ENCODE measurements around the gene RGS3. TPM values are rescaled to one million over a fixed set of nuclear protein-coding genes. Genes with fewer than 3 reads are reported as not detected.

RGS3 gene
- total RNA-seq, 2 experiments from 2014 or later, result 68.9 to 77.2 TPM

- Mint-ChIP-seq H3K27ac (peak overlapping the region; percentile 79), H3K4me3 (no peak overlapping the region), H3K36me3 (ENCODE audit: low read depth) (peaks cover 3% of the 10 kb centered on the region), H3K27me3 (ENCODE audit: low read depth) (no peaks in the 10 kb centered on the region), H3K4me1 (ENCODE audit: low read depth) (peaks cover 26% of the 10 kb centered on the region), H3K9me3 (ENCODE audit: insufficient read depth) (no peaks in the 10 kb centered on the region)
- no peak for DNase-seq
- ChIA-PET POLR2A (interaction anchor here (1.1 kb wide), 2 partner anchors 18 to 43 kb away, joined by 3 to 4 read pairs; no protein-coding TSS in a partner anchor), CTCF (interaction anchor here (0.8 to 1.2 kb wide), 3 partner anchors 23 to 105 kb away, joined by 3 read pairs; no protein-coding TSS in a partner anchor)
- peak; percentile 52 for ATAC-seq
Measured at GRCh38 chr9:113559834-113560800, 96.6 kb downstream of the RGS3 start.

DNA sequence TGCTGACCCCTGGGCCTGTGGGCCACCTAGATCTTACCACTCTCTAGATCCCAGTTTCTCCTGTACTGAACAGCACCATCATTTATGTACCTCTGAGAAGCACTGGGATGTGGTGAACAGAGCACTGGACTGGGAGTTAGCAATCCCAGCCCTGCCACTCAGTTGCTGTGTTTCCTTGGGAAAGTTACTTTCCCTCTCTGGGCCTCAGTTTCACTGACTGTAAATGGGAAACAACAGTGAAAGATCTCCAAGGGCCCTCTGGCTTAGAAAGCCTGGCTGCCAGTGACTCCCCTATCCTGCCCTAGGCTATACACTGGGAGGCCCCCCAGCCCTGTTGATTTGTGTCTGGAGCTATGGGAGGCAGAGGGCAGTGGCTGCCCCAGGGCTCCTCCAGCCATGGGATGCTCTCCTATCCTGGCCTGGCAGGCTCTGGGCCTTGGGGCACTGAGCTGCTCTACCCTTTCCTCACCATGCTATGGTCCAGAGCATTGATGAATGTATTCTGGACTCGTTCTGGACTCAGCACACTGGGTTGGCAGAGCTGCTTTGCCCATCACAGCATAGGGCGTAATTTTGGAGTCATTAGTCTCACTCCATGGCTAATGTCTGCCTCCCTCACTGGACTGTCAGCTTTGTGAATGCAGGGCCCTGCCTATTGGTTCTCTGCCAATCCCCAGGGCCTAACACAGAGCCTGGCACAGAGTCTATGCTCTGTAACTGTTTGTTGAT lies 99.3 kb downstream of the RGS3 start:
- Mint-ChIP-seq H3K9me3 (ENCODE audit: insufficient read depth) (no peaks in the 10 kb centered on the region), H3K36me3 (ENCODE audit: low read depth) (peaks cover 4% of the 10 kb centered on the region), H3K4me3 (no peak overlapping the region), H3K4me1 (ENCODE audit: low read depth) (peaks cover 31% of the 10 kb centered on the region), H3K27ac (peak overlapping the region; percentile 70), H3K27me3 (ENCODE audit: low read depth) (no peaks in the 10 kb centered on the region)
- CTCF ChIA-PET, result interaction anchor here (1.8 kb wide), 1 partner anchor 16 kb away, joined by 7 read pairs; no protein-coding TSS in a partner anchor
- DNase-seq, result no peak
- POLR2A ChIA-PET, result no interaction called here
- no peak for ATAC-seq

DNA sequence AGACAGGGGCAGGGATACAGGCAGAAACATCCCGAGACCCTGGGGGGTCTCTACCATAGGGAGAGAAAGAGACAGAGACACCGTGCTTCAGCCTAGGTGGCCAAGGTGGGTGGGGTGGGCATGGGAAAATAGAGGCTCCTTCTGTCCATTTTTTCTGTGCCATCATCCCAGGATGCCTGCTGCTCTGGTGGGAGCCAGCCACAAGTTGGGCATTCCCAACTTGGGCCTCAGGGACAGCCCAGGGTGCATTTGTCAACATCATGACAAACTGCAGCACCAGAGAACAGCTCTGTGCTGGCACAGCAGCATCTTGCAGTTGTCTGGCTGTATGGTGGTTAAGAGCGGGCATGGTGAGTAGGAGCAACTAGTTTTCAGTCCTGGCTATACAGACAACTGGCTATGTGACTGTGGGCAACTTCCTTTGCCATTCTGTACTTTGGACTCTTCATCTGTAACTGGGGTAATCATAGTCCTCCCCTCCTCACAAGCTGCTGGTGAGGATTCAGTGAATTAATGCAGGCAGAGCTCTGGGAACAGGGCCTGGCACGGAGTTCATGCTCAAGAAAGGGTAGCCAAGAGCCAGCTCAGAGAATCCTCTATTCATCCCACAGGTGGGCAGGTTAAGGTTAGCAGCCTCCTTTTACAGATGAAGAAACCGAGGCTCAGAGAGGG lies 100.4 kb downstream of the RGS3 start:
- Mint-ChIP-seq H3K4me1 (ENCODE audit: low read depth) (peaks cover 28% of the 10 kb centered on the region), H3K4me3 (no peak overlapping the region), H3K27ac (peak overlapping the region; percentile 70), H3K27me3 (ENCODE audit: low read depth) (no peaks in the 10 kb centered on the region), H3K36me3 (ENCODE audit: low read depth) (peaks cover 4% of the 10 kb centered on the region), H3K9me3 (ENCODE audit: insufficient read depth) (no peaks in the 10 kb centered on the region)
- ATAC-seq, result no peak
- POLR2A ChIA-PET, result interaction anchor here (1.6 kb wide), 1 partner anchor 14 kb away, joined by 4 read pairs; no protein-coding TSS in a partner anchor
- CTCF ChIA-PET, result interaction anchor here (1.8 kb wide), 1 partner anchor 15 kb away, joined by 7 read pairs; no protein-coding TSS in a partner anchor
- DNase-seq, result no peak

- Mint-ChIP-seq H3K9me3 (ENCODE audit: insufficient read depth) (no peaks in the 10 kb centered on the region), H3K27me3 (ENCODE audit: low read depth) (no peaks in the 10 kb centered on the region), H3K27ac (no peak overlapping the region), H3K36me3 (ENCODE audit: low read depth) (peaks cover 4% of the 10 kb centered on the region), H3K4me1 (ENCODE audit: low read depth) (peaks cover 29% of the 10 kb centered on the region), H3K4me3 (no peak overlapping the region)
- CTCF ChIA-PET, result interaction anchor here (1.8 kb wide), 1 partner anchor 14 kb away, joined by 7 read pairs; no protein-coding TSS in a partner anchor
- DNase-seq, result no peak
- POLR2A ChIA-PET, result interaction anchor here (1.6 kb wide), 1 partner anchor 14 kb away, joined by 4 read pairs; no protein-coding TSS in a partner anchor
- ATAC-seq, result no peak
Measured at GRCh38 chr9:113564498-113565237, 101.1 kb downstream of the RGS3 start.

- CTCF ChIA-PET, result interaction anchor here (1.1 kb wide), 1 partner anchor 115 kb away, joined by 3 read pairs; no protein-coding TSS in a partner anchor
- ATAC-seq, result no peak
- Mint-ChIP-seq H3K4me1 (ENCODE audit: low read depth) (peaks cover 17% of the 10 kb centered on the region), H3K27ac (no peak overlapping the region), H3K36me3 (ENCODE audit: low read depth) (peaks cover 2% of the 10 kb centered on the region), H3K4me3 (no peak overlapping the region), H3K9me3 (ENCODE audit: insufficient read depth) (no peaks in the 10 kb centered on the region), H3K27me3 (ENCODE audit: low read depth) (no peaks in the 10 kb centered on the region)
- POLR2A ChIA-PET, result interaction anchor here (0.6 kb wide), 1 partner anchor 239 kb away, joined by 3 read pairs; no protein-coding TSS in a partner anchor
- no peak for DNase-seq
Measured at GRCh38 chr9:113566016-113566711, 102.6 kb downstream of the RGS3 start.

DNA sequence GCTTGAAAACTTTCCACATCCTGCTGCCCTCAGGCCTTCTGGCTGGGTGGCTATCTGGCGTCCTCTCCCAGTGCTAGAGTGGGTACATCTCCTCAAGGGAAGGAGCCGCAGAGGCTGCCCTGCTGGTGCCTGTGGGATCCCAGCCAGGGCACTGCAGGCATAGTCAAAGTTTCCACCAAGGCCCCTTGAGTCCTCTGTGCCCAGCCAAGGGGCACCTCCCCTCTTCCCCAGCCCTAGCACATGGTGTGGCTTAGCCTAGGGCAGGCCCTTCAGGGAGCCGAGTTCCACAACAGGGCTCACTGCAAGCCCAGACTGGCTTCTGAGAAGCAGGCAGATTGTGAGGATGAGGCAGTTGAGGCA lies 103.2 kb downstream of the RGS3 start:
- Mint-ChIP-seq H3K27me3 (ENCODE audit: low read depth) (no peaks in the 10 kb centered on the region), H3K36me3 (ENCODE audit: low read depth) (peaks cover 2% of the 10 kb centered on the region), H3K27ac (no peak overlapping the region), H3K4me1 (ENCODE audit: low read depth) (peaks cover 15% of the 10 kb centered on the region), H3K4me3 (no peak overlapping the region), H3K9me3 (ENCODE audit: insufficient read depth) (no peaks in the 10 kb centered on the region)
- ChIA-PET CTCF (no interaction called here), POLR2A (no interaction called here)
- no peak for ATAC-seq
- DNase-seq, result no peak

GRCh38 chr9:113567361-113568080 lies 104.0 kb downstream of the RGS3 start:
- no peak for DNase-seq
- peaks cover 2% of the 10 kb centered on the region for H3K36me3 Mint-ChIP-seq (ENCODE audit: low read depth)
- no peaks in the 10 kb centered on the region for H3K9me3 Mint-ChIP-seq (ENCODE audit: insufficient read depth)
- ChIA-PET POLR2A (no interaction called here), CTCF (interaction anchor here (2.3 kb wide), 1 partner anchor 14 kb away, joined by 6 read pairs; no protein-coding TSS in a partner anchor)
- H3K4me1 Mint-ChIP-seq (ENCODE audit: low read depth), result peaks cover 18% of the 10 kb centered on the region
- H3K27me3 Mint-ChIP-seq (ENCODE audit: low read depth), result no peaks in the 10 kb centered on the region
- no peak for ATAC-seq
- H3K4me3 Mint-ChIP-seq, result no peak overlapping the region
- H3K27ac Mint-ChIP-seq, result no peak overlapping the region

DNA sequence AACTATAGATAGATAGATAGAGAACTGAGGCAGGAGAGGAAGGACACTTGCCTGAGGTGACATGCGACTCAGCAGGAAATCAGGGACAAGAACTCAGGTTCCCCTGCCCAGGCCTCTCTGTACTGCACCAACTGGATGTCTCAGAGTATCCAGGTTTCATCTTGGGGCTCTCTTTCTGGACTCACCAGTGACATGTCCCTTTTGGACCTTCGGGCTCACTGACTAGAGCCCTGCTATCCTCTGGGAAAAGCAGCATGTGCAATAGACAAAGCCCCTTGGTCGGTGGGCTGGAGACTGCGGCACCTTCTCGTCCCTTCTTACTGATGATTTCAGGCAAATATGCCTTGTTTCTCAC lies 104.5 kb downstream of the RGS3 start:
- H3K9me3 Mint-ChIP-seq (ENCODE audit: insufficient read depth), result no peaks in the 10 kb centered on the region
- H3K4me1 Mint-ChIP-seq (ENCODE audit: low read depth), result peaks cover 18% of the 10 kb centered on the region
- ChIA-PET POLR2A (no interaction called here), CTCF (interaction anchor here (2.3 kb wide), 1 partner anchor 14 kb away, joined by 6 read pairs; no protein-coding TSS in a partner anchor)
- peaks cover 2% of the 10 kb centered on the region for H3K36me3 Mint-ChIP-seq (ENCODE audit: low read depth)
- H3K27ac Mint-ChIP-seq, result no peak overlapping the region
- no peak overlapping the region for H3K4me3 Mint-ChIP-seq
- no peak for ATAC-seq
- DNase-seq, result no peak
- H3K27me3 Mint-ChIP-seq (ENCODE audit: low read depth), result no peaks in the 10 kb centered on the region

GRCh38 chr9:113568571-113569321 lies 105.2 kb downstream of the RGS3 start:
- no peak for DNase-seq
- ChIA-PET POLR2A (interaction anchor here (1.1 kb wide), 1 partner anchor 10 kb away, joined by 3 read pairs; no protein-coding TSS in a partner anchor), CTCF (interaction anchor here (2.3 kb wide), 1 partner anchor 13 kb away, joined by 6 read pairs; no protein-coding TSS in a partner anchor)
- H3K27ac Mint-ChIP-seq, result peak overlapping the region; percentile 30
- no peaks in the 10 kb centered on the region for H3K27me3 Mint-ChIP-seq (ENCODE audit: low read depth)
- H3K9me3 Mint-ChIP-seq (ENCODE audit: insufficient read depth), result no peaks in the 10 kb centered on the region
- no peak overlapping the region for H3K4me3 Mint-ChIP-seq
- peaks cover 20% of the 10 kb centered on the region for H3K4me1 Mint-ChIP-seq (ENCODE audit: low read depth)
- ATAC-seq, result no peak
- peaks cover 2% of the 10 kb centered on the region for H3K36me3 Mint-ChIP-seq (ENCODE audit: low read depth)

Measured in activated CD8-positive, alpha-beta T cell treated with anti-CD3 and anti-CD28 coated beads, Interleukin-2, amount 10 ng/mL, durations not matched to agents 7 days and 5 days (primary cell).